Activated CD8-positive, alpha-beta T cell treated with anti-CD3 and anti-CD28 coated beads for 36 hours (primary cell): ENCODE data around the gene CD38. TPM values are rescaled to one million over a fixed set of nuclear protein-coding genes. Genes with fewer than 3 reads are reported as not detected.

ENCODE experiments used
- ATAC-seq: fragments of 200-7000 bp; cut with Tn5 transposase; one replicate; pipeline ENCODE4 v1.10.0; 2021; ENCODE audit warnings: mild to moderate bottlenecking, moderate library complexity
- CTCF ChIA-PET: fragments of 350-600 bp; sonication (Branson Sonifier 250); formaldehyde crosslinking; loops from one replicate; lab custom pipeline; 2021; ENCODE audit warnings: antibody characterized with exemption; lab: Charles Lee
- POLR2A ChIA-PET: fragments of 350-600 bp; sonication (Branson Sonifier 250); formaldehyde crosslinking; loops from one replicate; lab custom pipeline; 2021; ENCODE audit warnings: antibody characterized with exemption; lab: Charles Lee
- DNase-seq: peaks from one replicate; pipeline ENCODE4 v3.0.0-alpha.2; 2020
- H3K27ac Mint-ChIP-seq: one replicate; pipeline ENCODE4 v1.8.0; 2021; ENCODE audit warnings: mild to moderate bottlenecking, mixed read lengths
- H3K27me3 Mint-ChIP-seq: one replicate; pipeline ENCODE4 v1.8.0; 2021; ENCODE audit warnings: mixed read lengths
- H3K36me3 Mint-ChIP-seq: one replicate; pipeline ENCODE4 v1.8.0; 2021; ENCODE audit warnings: low read depth, mixed read lengths
- H3K4me1 Mint-ChIP-seq: one replicate; pipeline ENCODE4 v1.8.0; 2021; ENCODE audit warnings: low read depth, mixed read lengths
- H3K4me3 Mint-ChIP-seq: one replicate; pipeline ENCODE4 v1.8.0; 2021; ENCODE audit warnings: mild to moderate bottlenecking, moderate library complexity, mixed read lengths
- H3K9me3 Mint-ChIP-seq: one replicate; pipeline ENCODE4 v1.8.0; 2021; ENCODE audit warnings: mixed read lengths
- CTCF ChIP-seq: fragments of 200-600 bp; IDR thresholded peaks from one replicate; pipeline ENCODE4 v1.8.0; 2022; ENCODE audit warnings: antibody characterized with exemption, mild to moderate bottlenecking
- intact Hi-C: fragments of 100-400 bp; cut with micrococcal nuclease; formaldehyde crosslinking; loops from one replicate; pipeline ENCODE4 v1.10.0; 2022
- total RNA-seq, 2 experiments: library from RNA; stranded (reverse); gene quantifications; one replicate each; pipeline ENCODE4 v1.2.3, GENCODE V29; 2021

The CD38 gene
- total RNA-seq, 2 experiments from 2014 or later: 24.3 to 25.6 TPM

GRCh38 chr4:15847746-15848145, 69.6 kb downstream of the CD38 start:
- Mint-ChIP-seq H3K27me3 (no peaks in the 10 kb centered on the region), H3K9me3 (no peaks in the 10 kb centered on the region), H3K36me3 (peaks cover 8% of the 10 kb centered on the region), H3K4me1 (peaks cover 1% of the 10 kb centered on the region), H3K4me3 (no peak overlapping the region), H3K27ac (no peak overlapping the region)
- DNase-seq: no peak
- ChIA-PET POLR2A (no interaction called here), CTCF (interaction anchor here (0.6 to 2.8 kb wide), 4 partner anchors 28 to 108 kb away, joined by 3 to 16 read pairs (median 3); no protein-coding TSS in a partner anchor)
- intact Hi-C loops: no loop called here
- no peak for TF ChIP-seq CTCF
- no peak for ATAC-seq

GRCh38 chr4:15848191-15848842, 70.2 kb downstream of the CD38 start:
- ATAC-seq: no peak
- peaks cover 8% of the 10 kb centered on the region for H3K36me3 Mint-ChIP-seq
- TF ChIP-seq CTCF: no peak
- DNase-seq: no peak
- H3K9me3 Mint-ChIP-seq: no peaks in the 10 kb centered on the region
- ChIA-PET POLR2A (no interaction called here), CTCF (interaction anchor here (1.0 to 3.1 kb wide), 4 partner anchors 28 to 108 kb away, joined by 3 to 16 read pairs (median 9); no protein-coding TSS in a partner anchor)
- no peaks in the 10 kb centered on the region for H3K27me3 Mint-ChIP-seq
- no peak overlapping the region for H3K4me3 Mint-ChIP-seq
- H3K27ac Mint-ChIP-seq: no peak overlapping the region
- H3K4me1 Mint-ChIP-seq: peaks cover 1% of the 10 kb centered on the region
- intact Hi-C loops: no loop called here

- ChIA-PET CTCF (no interaction called here), POLR2A (no interaction called here)
- Mint-ChIP-seq H3K4me3 (no peak overlapping the region), H3K36me3 (peaks cover 8% of the 10 kb centered on the region), H3K27ac (no peak overlapping the region), H3K27me3 (no peaks in the 10 kb centered on the region), H3K4me1 (peaks cover 1% of the 10 kb centered on the region), H3K9me3 (no peaks in the 10 kb centered on the region)
- no peak for DNase-seq
- TF ChIP-seq CTCF: no peak
- intact Hi-C loops: no loop called here
- no peak for ATAC-seq
Measured at GRCh38 chr4:15851969-15852368, 73.8 kb downstream of the CD38 start.

- POLR2A ChIA-PET: no interaction called here
- H3K4me3 Mint-ChIP-seq: no peak overlapping the region
- H3K36me3 Mint-ChIP-seq: peaks cover 8% of the 10 kb centered on the region
- no peaks in the 10 kb centered on the region for H3K9me3 Mint-ChIP-seq
- CTCF ChIA-PET: no interaction called here
- ATAC-seq: no peak
- intact Hi-C loops: no loop called here
- no peak overlapping the region for H3K27ac Mint-ChIP-seq
- no peak for DNase-seq
- no peaks in the 10 kb centered on the region for H3K27me3 Mint-ChIP-seq
- TF ChIP-seq CTCF: no peak
- peaks cover 1% of the 10 kb centered on the region for H3K4me1 Mint-ChIP-seq
Measured at GRCh38 chr4:15852524-15852923, 74.4 kb downstream of the CD38 start.

- TF ChIP-seq CTCF: no peak
- ATAC-seq (no peak), DNase-seq (no peak)
- H3K9me3 Mint-ChIP-seq: no peaks in the 10 kb centered on the region
- ChIA-PET POLR2A (no interaction called here), CTCF (no interaction called here)
- peaks cover 1% of the 10 kb centered on the region for H3K4me1 Mint-ChIP-seq
- peaks cover 5% of the 10 kb centered on the region for H3K36me3 Mint-ChIP-seq
- no peak overlapping the region for H3K4me3 Mint-ChIP-seq
- H3K27me3 Mint-ChIP-seq: peaks cover 3% of the 10 kb centered on the region
- intact Hi-C loops: no loop called here
- H3K27ac Mint-ChIP-seq: no peak overlapping the region
Measured at GRCh38 chr4:15853345-15853744, 75.2 kb downstream of the CD38 start.
